Measurements from ENCODE around the gene TTC33.
"Not testable (repeated sequence)": the region's sequence is repeated elsewhere in the genome, so short reads cannot be mapped to it uniquely, and the experiment has no call there.

The TTC33 gene

DNA sequence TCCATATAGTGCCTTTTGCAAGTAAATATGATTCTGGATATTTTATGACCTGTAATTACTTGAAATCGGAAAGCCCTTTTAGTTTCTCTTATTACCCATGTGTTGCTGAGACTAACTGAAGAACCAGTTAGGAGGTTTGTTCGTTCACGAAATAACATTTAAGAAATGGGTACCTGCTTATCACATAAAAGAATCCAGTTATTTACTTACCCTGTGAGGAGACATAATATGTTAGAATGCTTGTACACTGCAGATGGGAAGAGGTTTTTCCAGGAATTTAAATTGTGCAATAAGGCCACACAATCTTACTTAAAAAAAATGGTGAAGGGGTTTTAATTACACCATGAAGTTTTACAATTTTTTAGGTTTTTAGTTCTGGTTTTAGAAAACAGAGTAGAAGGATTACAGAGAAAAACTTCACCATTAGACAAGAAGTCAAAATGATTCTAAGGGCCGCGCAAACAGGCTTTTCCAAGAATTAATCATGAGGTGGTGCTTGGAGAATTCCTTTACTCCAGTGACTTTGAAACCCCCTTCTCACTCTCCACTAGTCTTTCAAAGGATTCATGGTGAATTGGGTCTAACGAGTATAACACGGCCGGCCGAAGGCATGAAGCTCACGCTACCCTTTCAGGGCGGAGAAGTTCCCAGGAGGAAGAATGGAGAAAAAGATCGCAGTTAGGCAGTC, 77.2 kb downstream of the TTC33 start:
- no peak for DNase-seq

DNA sequence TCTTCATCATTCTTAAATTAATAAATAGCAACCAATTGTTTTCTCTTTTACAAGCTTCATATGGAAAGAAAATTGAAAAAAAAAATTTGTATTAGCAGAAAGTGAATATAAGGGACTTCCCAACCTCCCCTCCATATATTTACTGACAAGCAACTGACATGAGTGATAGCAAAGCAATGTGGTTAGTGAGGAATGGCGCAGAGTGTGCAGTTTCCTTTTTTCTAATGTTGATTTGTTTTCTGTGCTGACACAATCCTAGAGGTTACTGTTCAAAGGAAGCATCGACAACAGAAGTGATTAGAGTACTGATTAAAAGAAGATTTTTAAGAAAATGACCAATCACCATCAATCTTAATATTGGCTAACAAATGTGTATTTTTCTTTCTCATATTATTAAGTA, 77.7 kb downstream of the TTC33 start:
- no peak for DNase-seq

DNA sequence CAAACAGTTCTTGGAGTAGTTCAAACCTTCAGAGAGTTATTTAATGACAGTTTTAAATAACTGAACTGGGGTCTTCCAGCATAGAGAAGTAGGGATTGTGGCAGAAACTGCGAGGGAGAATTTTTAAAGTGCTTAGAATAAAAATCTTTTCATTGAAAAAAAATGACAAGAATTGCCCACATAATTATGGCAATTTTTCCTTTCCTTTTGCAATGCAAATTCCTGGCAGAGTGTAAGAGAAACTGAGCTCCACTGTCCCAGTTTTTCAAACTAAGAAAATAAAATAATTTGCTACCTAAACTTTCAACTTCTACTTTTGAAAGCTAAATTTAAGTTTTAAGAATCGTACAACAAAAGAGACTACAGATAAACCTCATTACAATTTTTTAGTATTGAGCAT, 78.3 kb downstream of the TTC33 start:
- DNase-seq, result no peak

DNA sequence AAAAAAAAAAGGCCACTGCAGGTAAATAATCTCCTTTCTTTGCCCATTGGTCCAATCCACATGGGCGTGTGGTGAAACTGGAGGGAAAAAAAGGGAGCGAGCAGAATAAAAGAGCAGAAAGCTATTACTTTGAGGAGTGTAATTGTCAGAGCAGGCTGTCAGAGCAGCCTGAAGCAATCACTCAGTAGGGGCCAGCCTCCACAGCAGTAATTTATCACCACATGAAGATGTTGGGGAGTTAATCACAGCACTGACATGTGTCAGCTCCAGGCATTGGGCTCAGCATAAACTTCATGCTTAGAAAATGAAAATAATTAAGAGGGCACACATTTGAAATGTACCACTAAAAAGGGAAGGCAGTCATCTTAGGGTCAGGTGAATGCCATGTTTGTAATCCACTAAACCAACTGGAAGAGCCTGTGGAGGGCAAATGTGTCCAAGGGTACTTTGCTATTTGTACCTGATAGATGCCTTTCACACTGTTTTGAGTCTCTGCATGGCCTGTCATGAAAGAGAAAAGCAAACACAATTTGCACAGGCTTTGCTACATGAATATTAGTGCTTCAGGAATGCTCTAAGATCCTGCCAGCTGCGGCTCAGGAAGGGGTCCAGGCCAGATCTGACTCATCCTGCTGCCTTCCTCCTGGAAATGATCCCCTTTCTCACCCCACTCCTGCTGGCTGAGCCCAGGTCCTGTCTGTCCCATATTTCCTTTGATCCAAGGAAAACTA, 79.0 kb downstream of the TTC33 start:
- DNase-seq, result no peak

DNA sequence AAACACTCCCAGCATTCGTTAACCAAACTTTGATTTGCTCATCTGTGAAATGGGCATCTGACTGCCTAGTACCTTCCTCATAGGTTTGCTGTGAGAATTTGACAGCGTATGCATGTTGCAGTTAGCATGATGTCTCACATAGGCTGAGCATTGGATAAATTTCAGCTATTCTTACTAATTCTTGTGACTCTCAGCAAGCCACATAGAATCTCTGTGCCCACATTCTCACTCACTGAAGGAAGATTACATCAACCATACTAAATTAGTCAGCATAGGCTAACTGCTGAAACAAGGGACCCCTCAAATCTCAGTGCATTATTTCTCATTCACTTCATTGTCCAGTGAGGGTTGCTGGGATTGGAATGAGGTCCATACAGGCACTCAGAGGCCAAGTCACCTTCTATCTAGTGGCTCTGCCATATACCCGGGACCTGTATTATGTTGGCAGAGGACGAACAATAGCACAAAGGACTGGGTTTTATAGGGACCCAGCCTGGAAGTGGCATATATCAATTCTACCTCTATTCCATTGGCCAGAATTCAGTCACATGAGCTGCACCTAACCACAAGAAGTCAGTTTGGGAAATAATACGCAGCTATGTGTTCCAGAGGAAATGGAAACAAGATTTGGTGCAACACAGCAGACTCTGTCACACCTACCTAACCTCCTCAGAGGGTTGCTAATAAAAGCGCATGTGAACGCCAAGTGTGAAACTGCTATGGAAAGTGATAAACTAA, 80.2 kb downstream of the TTC33 start:
- no peak for DNase-seq

DNA sequence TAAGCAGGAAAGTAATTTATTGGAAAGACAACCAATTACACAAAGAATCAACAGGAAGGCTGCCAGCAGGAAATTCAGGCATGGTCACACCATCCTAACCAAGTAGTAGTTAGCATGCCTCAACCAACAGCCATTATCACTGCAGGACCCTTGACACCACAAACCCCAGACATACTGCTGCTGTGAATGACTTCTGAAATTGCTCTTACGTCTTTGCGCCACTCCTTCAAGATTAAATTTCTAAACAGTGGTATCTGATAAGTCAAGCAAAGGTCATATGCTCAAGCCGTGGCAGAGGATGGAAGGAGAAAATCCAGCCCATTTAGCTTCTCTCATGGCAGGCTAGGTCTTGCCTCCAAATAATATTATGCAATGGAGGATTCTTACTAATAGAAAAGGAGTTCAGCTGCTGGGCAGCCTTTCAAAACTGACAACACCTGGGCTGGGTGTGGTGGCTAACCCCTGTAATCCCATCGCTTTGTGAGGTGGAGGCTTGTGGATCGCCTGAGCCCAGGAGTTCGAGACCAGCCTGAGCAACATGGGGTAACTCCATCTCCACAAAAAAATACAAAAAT, 81.0 kb downstream of the TTC33 start:
- no peak for DNase-seq

DNA sequence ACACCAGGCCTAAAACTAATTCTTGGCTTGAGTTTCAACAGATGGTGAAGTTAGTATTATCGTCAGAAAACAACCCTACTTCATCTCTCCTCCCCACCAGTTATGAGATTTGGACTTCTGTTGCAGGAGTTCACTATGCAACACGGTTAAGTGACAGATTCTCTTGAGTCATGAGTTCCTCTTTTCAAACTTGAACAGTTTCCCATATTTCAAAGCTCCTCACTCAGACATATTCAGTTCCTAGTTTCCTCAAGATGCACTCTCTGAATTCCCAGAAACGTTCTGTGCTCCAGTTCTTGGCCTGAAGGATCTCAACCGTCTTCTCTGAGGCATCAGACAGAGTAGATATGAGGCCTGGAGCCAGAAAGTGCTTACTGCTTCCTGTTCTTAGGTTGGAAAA, 83.3 kb downstream of the TTC33 start:
- no peak for DNase-seq

DNA sequence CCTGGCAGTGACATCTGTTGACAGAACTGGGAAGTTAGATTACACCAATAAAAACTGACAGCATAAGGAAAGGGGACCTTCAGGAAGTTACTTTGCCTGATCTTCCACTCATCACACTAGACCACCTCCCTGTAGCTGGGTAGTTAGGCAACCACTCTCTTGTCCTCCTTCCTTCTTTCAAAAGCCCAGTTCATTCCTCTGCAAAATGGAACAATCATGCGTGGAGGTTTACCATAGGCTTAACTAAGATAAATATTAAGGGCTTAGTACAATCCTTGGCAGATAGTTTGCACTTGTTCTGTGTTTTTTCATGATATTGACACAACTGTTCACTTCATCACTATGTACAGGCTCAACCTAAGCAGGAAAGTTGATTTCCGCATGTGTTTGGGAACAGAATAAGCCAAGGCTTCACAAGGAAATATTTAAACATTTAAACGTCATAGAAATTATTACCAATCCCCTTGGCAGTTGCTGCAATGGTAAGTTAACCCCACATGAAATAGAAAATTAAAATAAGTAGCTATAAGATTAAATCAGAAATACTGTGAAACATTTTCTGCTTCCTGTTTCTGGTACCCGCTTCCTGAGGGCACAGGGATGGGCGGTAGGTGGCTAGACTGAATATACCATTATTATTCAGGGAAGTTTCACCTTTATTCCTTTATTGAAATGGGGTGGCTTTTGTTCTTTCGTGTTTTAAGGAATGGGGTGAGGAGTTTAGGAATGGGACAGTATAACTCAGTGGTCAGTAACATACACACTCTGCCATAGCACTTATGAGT, 86.0 kb downstream of the TTC33 start:
- no peak for DNase-seq

DNA sequence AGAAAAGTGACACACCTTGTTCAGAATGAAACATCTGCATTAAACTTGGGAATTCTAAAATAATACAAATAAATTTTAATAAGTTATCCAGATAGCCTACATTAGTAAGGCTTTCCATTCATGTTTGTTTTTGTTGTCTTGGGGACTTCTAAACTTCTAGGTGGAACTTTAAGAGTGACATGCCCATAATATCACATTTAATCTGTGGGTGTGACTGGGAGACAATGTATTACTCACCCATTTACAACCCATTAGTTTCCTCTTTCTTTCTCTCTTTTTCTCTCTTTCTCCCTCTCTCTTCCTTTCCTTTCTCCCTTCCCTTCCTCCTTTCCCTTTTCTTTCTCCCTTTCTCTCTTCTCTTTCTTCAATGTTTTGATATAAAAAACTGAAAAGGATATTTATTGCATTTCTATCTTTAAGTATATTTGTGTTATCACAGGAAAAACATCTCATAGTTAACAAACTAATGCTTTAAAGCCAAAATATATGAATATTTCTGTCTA, 88.5 kb downstream of the TTC33 start:
- DNase-seq, result no peak

DNA sequence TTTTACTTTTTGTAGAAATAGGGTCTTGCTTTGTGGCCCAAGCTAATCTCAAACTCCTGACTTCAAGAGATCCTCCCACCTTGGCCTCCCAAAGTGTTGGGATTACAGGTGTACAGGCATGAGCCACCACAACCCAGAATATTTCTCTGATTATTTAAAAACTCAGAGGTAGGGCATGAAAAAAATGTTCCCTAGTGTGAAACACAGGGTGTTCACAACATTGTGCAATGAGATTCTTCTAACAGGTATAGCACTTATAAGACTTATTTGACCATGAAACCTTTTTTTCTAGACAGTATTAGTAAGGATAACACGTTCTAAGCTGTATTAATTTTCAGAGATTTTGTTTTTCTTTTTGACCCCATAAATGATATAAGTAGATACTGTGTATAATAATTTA, 89.1 kb downstream of the TTC33 start:
- DNase-seq, result no peak

DNA sequence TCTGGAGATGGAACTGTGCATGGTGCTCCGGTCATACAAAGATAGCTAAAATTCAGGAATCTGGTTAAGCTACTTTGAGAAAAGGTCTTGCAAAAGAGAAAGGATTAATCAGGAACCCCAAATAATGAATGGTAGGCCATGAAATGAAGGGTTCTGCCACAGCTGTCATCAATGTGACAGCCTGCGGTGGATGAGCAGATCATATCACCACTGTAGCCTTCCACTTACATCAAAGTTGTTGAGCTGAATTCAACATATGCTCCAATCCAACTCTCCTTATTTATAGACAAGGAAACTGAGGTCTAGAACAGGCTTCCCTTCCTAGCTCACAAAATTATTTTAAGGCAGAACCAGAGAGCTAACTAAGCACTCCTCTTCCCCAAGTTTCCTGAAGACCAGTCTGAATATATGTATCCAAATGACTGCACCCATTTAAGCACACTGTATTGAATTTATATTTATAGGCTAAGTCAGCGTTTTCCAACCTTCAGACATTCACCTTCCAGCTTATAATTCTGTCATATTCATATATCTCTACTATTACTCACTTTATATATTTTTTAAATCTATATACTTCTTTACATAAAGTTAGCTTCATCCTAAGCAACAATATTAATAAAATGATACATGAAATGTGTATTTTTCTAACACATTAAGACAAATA, 90.0 kb downstream of the TTC33 start:
- DNase-seq, result no peak

DNA sequence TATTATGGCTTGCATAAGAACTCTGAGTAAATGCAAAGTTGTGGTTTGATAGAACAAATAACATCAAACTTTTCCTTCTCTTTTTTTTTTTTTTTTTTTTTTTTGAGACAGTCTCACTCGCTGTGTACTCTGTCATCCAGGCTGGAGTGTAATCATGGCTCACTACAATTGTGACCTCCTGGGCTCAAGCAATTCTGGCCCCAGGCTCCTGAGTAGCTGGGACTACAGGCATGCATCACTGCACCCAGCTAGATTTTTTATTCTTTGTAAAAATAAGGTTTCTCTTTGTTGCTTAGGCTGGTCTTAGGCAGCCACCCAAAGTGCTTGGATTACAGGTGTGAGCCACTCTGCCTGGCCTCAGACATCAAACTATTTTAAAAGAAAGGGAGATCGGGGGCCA, 95.0 kb downstream of the TTC33 start:
- DNase-seq, result no peak

DNA sequence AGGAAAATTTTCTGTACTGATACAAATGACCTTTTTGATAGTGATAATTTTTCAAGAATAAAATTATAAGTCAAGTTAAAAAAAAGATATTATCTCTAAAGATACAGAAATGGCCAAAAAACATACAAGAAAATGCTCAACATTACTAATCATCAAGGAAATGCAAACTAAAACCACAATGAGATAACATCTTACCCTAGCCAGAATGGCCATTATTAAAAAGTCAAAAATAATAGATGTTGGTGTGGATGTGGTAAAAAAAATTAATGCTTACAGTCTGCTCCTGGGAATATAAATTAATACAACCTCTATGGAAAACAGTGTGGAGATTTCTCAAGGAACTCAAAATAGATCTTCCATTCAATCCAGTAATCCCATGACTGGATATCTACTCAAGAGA, 99.0 kb downstream of the TTC33 start:
- no peak for DNase-seq

DNA sequence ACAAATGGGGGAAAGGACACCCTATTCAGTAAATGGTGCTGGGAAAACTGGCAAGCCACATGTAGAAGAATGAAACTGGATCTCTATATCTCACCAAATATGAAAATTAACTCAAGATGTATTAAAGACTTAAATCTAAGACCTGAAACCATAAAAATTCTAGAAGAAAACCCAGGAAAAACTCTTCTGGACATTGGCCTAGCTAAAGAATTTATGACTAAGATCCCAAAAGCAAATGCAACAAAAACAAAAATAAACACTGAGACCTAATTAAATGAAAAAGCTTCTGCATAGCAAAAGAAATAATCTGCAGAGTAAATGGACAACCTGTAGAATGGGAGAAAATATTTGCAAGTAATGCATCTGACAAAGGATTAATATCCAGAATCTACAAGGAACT, 99.7 kb downstream of the TTC33 start:
- not testable (repeated sequence) for DNase-seq

DNA sequence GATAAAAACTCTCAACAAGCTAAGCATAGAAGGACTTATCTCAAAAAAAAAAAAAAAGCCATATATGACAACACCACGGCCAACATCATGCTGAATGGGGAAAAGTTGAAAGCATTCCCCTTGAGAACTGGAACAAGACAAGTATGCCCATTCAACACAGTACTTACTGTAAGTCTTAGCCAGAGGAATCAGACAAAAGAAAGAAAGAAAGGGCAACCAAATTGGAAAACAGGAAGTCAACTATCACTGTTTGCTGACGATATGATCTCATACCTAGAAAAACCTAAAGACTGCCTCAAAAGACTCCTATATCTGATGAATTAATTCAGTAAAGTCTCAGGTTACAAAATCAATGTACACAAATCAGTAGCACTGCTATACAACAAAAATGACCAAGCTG, 100.6 kb downstream of the TTC33 start:
- no peak for DNase-seq

DNA sequence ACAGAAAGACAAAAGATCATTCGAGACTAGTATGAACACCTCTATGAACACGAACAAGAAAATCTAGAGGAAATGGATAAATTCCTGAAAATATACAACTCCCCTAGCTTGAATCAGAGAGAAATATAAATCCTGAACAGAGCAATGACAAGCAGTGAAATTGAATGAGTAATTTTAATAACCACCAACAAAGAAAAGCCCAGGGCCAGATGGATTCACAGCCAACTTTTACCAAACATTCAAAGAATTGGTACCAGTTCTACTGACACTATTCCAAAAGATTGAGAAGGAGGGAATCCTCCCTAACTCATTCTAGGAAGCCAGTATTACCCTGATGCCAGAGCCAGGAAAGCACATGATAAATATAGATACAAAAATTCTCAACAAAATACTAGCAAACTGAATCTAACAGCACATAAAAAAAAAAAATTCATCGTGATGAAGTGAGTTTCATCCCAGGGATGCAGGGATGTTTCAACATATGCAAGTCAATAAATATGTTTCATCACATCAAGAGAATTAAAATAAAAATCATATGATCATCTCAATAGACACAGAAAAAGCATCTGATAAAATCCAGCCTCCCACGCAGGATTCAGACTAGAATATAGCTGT, 101.3 kb downstream of the TTC33 start:
- DNase-seq, result no peak

DNA sequence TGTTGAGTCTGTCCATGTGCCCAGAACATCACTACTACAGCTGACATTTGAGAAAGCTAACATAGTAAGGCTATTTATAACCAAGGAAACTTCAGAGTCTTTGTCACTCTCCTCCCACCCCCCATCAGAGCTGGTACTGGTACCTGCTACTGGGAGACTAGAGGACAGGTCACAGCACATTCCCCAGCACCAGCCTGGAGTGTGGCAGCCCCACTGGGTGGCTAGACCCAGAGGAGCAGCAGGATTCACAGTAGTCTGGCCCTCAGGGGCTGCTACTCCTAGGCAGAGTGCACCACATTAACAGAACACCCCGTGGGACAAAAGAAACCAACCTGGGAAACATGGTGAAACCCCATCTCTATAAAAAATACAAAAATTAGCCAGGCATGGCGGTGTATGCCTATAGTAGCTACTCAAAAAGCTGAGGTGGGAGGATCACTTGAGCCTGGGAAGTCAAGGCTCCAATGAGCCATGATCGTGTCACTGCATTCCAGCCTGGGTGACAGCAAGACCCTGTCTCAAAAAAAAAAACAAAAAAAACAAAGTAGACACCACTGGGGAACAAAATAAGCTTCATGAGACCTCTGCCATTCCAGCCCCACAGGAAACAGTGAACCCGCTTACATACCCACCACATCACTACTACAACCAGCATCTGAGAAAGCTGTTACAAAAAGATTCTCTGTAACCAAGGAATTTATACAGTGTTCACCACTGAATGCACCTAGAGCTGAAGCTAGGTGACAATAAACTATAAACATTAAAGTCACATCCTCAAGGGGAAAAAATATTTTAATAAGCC, 102.3 kb downstream of the TTC33 start:
- DNase-seq, result no peak

DNA sequence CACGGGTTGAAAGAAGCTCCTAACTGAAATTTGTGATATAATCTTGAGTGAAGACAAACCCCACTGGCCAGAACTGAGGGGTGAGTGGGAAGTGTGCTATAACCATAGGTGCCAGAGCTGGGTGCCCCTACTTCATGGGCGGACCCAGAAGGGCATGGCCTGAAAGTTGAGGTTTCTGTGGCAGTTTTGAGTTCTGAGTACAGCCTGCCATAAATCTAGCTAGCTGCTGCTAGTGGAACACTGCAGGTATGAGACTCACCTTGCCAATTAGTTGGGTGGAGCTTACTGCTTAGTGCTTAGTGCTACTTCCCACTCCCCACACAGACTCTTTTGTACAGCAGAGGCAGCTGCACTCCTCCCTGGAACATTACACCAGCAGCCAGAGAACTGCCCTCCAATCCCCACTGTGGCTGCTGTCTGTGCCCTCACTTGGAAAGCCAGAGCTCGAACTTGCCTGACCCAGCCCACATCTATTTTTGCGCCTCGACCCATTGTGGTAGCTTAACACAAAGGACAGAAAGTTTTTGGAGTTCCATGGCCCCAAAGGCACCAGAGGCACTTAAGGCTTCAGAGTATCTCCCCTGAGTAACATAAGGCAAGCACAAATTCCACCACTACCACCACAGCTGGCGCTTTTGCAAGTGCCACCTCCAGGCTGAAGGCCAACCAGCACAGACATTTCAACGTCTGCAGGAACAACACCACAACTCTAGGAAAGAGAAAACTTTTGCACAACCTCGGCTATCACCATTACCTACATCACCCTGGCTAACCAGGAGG, 103.1 kb downstream of the TTC33 start:
- DNase-seq, result no peak

DNA sequence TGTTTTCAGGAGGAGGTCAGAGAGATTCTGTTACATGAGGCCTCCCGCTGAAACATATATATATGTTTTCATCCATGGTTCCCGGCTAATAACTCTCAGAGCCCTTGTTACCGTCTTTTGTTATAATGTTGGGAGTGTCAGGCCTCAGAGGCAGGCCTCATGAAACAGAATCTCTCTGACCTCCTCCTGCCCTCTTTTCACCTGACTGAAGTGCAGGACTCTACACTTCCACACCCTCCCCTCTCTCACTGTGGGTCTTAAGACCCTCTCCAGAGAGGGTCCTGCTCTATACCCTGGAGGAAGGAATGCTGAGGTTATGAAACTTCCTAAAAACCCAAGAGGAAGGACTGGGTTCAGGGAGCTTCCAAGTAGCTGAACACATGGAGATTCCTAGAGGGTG, 104.6 kb downstream of the TTC33 start:
- DNase-seq, result no peak

DNA sequence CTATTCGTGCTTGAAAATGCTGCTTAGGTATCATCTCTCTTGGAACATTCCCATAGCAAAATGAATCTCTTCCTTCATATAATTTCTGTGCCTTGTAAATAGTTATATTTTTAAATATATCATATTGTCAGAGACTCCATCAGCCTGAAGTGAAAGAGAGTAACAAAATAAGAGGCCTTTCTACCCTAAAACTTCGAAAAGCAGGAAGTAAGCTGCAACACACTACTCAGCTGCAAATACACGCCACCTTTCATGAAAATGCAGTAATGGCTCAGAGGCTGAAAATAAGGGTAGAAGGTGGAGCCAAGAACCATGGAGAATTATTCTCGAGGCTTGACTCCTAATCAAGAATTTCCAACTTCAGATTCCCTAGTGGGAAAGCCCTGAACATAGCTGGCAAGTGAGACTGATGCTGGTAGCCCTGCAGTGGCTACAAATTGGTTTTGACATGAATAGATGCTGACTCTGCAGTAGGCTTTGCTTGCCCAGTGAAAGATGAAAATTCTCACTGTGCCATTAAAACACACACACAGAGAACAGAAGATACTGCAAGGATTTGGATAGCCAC, 106.2 kb downstream of the TTC33 start:
- no peak for DNase-seq

Measured in activated T-cell treated with anti-CD3 and anti-CD28 coated beads, Interleukin-2, amount 50 U/mL, for 1 hour (primary cell).